Measurements from ENCODE around the gene CD36. TPM values are rescaled to one million over a fixed set of nuclear protein-coding genes. Genes with fewer than 3 reads are reported as not detected.

CD36 gene
- total RNA-seq (2021; ENCODE audit: unreplicated experiment) (0.46 TPM), Bru-seq, nascent RNA (percentile 18 among the genes with signal in this experiment), BruChase-seq, experiment 1, labeled RNA remaining after a 2-hour chase (percentile 16 among the genes with signal in this experiment), BruChase-seq, experiment 2, labeled RNA remaining after a 6-hour chase (percentile 13 among the genes with signal in this experiment)
- polyA plus RNA-seq (2012; ENCODE audit: insufficient read length) = 0.27 TPM
- long read RNA-seq = 0 reads

- H3K27ac ChIP-seq (ENCODE audit: low read length) = no peak within 1 kb of the TSS
- no peak within 1 kb of the TSS for H3K4me3 ChIP-seq (ENCODE audit: low read depth in 2 of 2, low read length in 2 of 2)
- DNase-seq (ENCODE audit: low read depth, low spot score) (no peak), ATAC-seq (no peak)
- H3K4me1 ChIP-seq (ENCODE audit: control insufficient read depth, insufficient read depth, low read length) = no peaks in the 10 kb centered on the region
- no peak for TF ChIP-seq POLR2AphosphoS5 (IDR thresholded peaks at IDR 0.05; ENCODE audit: low read depth, low read length)
- TF ChIP-seq REST (IDR thresholded peaks at IDR 0.05; ENCODE audit: insufficient read depth in 1 of 2, low read depth in 2 of 2, low read length in 1 of 2) = no peak
- intact Hi-C loops (cut with micrococcal nuclease; ENCODE audit: unreplicated experiment) = no loop called here
- H3K27me3 ChIP-seq (ENCODE audit: control insufficient read depth, insufficient read depth, low read length) = no peaks in the 10 kb centered on the region
- ChIA-PET CTCF (interaction anchor here (0.7 kb wide), 1 partner anchor 169 kb away, joined by 3 read pairs; no protein-coding TSS in a partner anchor), POLR2A (no interaction called here)
- in situ Hi-C loops (cut with HindIII; ENCODE audit: low pct_unique_long_range_greater_than_20kb, low sequenced_read_pairs) = no loop called here
- peaks cover 12% of the 10 kb centered on the region; the same call in 1 of the 2 replicates for H3K9me3 ChIP-seq (ENCODE audit: control insufficient read depth, insufficient read depth, low read depth, low read length)
- H3K36me3 ChIP-seq (ENCODE audit: control insufficient read depth, insufficient read depth, low read length) = no peaks in the 10 kb centered on the region
- no TSS peak for BruUV-seq (replicated peaks)
These were observed at the start of gene CD36 for GRCh38 chr7:80637911-80638765. Gene CD36, plus strand, starts transcription at chr7:80638642. Its CDS starts 8,099 bp downstream, at chr7:80646741.

- no peaks in the 10 kb centered on the region for H3K36me3 ChIP-seq (ENCODE audit: control insufficient read depth, insufficient read depth, low read length)
- H3K4me1 ChIP-seq (ENCODE audit: control insufficient read depth, insufficient read depth, low read length) = no peaks in the 10 kb centered on the region
- CTCF ChIA-PET = interaction anchor here (0.6 kb wide), 1 partner anchor 27 kb away, joined by 4 read pairs; no protein-coding TSS in a partner anchor
- H3K4me3 ChIP-seq (ENCODE audit: low read depth in 2 of 2, low read length in 2 of 2) = no peak overlapping the region
- no TSS peak for BruUV-seq (replicated peaks)
- no peak overlapping the region for H3K27ac ChIP-seq (ENCODE audit: low read length)
- intact Hi-C loops (cut with micrococcal nuclease; ENCODE audit: unreplicated experiment) = no loop called here
- POLR2A ChIA-PET = no interaction called here
- H3K9me3 ChIP-seq (ENCODE audit: control insufficient read depth, insufficient read depth, low read depth, low read length) = no peaks in the 10 kb centered on the region
- in situ Hi-C loops (cut with HindIII; ENCODE audit: low pct_unique_long_range_greater_than_20kb, low sequenced_read_pairs) = no loop called here
- no peak for ATAC-seq
- no peaks in the 10 kb centered on the region for H3K27me3 ChIP-seq (ENCODE audit: control insufficient read depth, insufficient read depth, low read length)
- no peak for DNase-seq (ENCODE audit: low read depth, low spot score)
- no peak for TF ChIP-seq POLR2AphosphoS5 (IDR thresholded peaks at IDR 0.05; ENCODE audit: low read depth, low read length)
- TF ChIP-seq CTCF (IDR thresholded peaks at IDR 0.05) = no peak
- no peak for TF ChIP-seq SIN3A (IDR thresholded peaks at IDR 0.05; ENCODE audit: borderline replicate concordance, insufficient read depth, low read depth, low read length)
- TF ChIP-seq REST (IDR thresholded peaks at IDR 0.05; ENCODE audit: insufficient read depth in 1 of 2, low read depth in 2 of 2, low read length in 1 of 2) = no peak
- TF ChIP-seq TCF7L2 (IDR thresholded peaks at IDR 0.05; ENCODE audit: low read depth, low read length) = no peak
These were observed 48.8 kb upstream of the CD36 start for GRCh38 chr7:80589631-80590030.

Measured in Panc1 (cell line).